ENCODE measurements around the gene RBM38.

- TF ChIP-seq POLR2A (IDR thresholded peaks at IDR 0.05) = no peak
- TF ChIP-seq CTCF (IDR thresholded peaks at IDR 0.05) = no peak
Observed at GRCh38 chr20:57390604-57391438, at the start of gene RBM38.

Data from esophagus squamous epithelium (tissue), 4 donors.